ENCODE data around the gene SNED1.

- TF ChIP-seq EZH2 (IDR thresholded peaks at IDR 0.05; ENCODE audit: insufficient read depth, poor library complexity, severe bottlenecking) (no peak), EZH2phosphoT487 (IDR thresholded peaks at IDR 0.05; ENCODE audit: insufficient read depth, low read depth) (no peak)
Observed at GRCh38 chr2:241141214-241141770, 142.9 kb downstream of the SNED1 start.

Data from GM23248 (cell line).